ENCODE results near the gene SYT1. TPM values are rescaled to one million over a fixed set of nuclear protein-coding genes. Genes with fewer than 3 reads are reported as not detected.

The SYT1 gene
- total and polyA plus RNA-seq, 2 donors (not counting 3 experiments of a cell fraction or from before 2014, with no cell fraction given), result 3.2 to 15.3 TPM

- TF ChIP-seq MYC (IDR thresholded peaks at IDR 0.05; ENCODE audit: low read depth, low read length) (no peak), CTCF (IDR thresholded peaks at IDR 0.05; ENCODE audit: extremely low read depth in 1 of 2, insufficient read depth in 1 of 2, low read depth in 1 of 2, low read length in 2 of 2) (no peak), JUN (IDR thresholded peaks at IDR 0.05; ENCODE audit: borderline replicate concordance, insufficient read depth, insufficient read length, low read depth) (no peak), GATA2 (IDR thresholded peaks at IDR 0.05; ENCODE audit: insufficient read depth, insufficient read length, low read depth, low read length) (no peak), POLR2A (IDR thresholded peaks at IDR 0.05; ENCODE audit: low read depth, low read length) (no peak), MAX (IDR thresholded peaks at IDR 0.05; ENCODE audit: insufficient read depth, insufficient read length) (no peak)
- Histone ChIP-seq H3K27ac (ENCODE audit: insufficient read depth, low read depth, low read length) (no peak overlapping the region), H3K9ac (replicated peaks; ENCODE audit: extremely low read depth, insufficient read depth, low read length) (no peak overlapping the region), H3K9me3 (replicated peaks; ENCODE audit: control insufficient read depth, insufficient read depth, low read length) (no peaks in the 10 kb centered on the region), H3K4me3 (replicated peaks in 1 of 3; ENCODE audit: insufficient read depth in 1 of 3, low read depth in 1 of 3, low read length in 3 of 3) (no peak overlapping the region), H4K20me1 (replicated peaks; ENCODE audit: control insufficient read depth, extremely low read depth, insufficient read depth, low read length) (no peaks in the 10 kb centered on the region), H3K4me1 (ENCODE audit: control insufficient read depth, extremely low read depth, insufficient read depth, low read length) (no peaks in the 10 kb centered on the region), H3K4me2 (ENCODE audit: insufficient read depth, low read length) (no peak overlapping the region), H3K27me3 (ENCODE audit: control insufficient read depth in 2 of 2, insufficient read depth in 2 of 2, low read length in 2 of 2) (no peaks in the 10 kb centered on the region), H2AFZ (ENCODE audit: low read depth, low read length) (peak overlapping the region; percentile 27), H3K79me2 (ENCODE audit: control insufficient read depth, insufficient read depth, low read length) (no peaks in the 10 kb centered on the region), H3K36me3 (ENCODE audit: control insufficient read depth in 2 of 2, extremely low read depth in 1 of 2, insufficient read depth in 2 of 2, low read length in 2 of 2) (no peaks in the 10 kb centered on the region), H3K9me1 (replicated peaks; ENCODE audit: control insufficient read depth, extremely low read depth, insufficient read depth, low read length) (no peaks in the 10 kb centered on the region)
- dilution Hi-C loops (cut with MboI; ENCODE audit: extremely low pct_ligation_motif_present, low sequenced_read_pairs) (no loop called here), intact Hi-C loops (cut with micrococcal nuclease) (no loop called here)
- DNase-seq (ENCODE audit: low read depth, low spot score) (no peak), FAIRE-seq (no peak)
- BruUV-seq (replicated peaks), result no TSS peak
- ChIA-PET POLR2A (no interaction called here), CTCF (interaction anchor here (1.4 kb wide), 1 partner anchor 324 kb away, joined by 3 read pairs; no protein-coding TSS in a partner anchor)
Measured at GRCh38 chr12:79414252-79414651, 549.7 kb downstream of the SYT1 start.

DNA sequence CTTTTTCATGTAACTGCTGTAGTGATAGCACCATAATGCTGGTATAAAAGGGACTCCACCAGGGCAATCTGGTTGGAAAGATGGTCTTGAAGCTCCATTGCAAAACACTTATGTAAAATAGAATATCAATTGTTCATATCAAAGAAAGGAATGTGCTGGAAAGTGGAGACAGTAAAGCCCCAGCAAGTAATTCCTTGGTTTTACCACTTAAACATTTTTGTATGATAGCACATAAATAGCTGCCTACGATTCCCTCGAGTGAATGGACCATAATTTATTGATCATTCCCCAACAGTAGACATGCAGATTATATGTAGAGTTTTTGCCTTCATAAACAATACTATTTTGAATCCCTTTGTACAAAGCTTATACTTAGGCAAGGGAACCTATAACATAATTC is 550.7 kb downstream of the SYT1 start:
- DNase-seq (ENCODE audit: low read depth, low spot score) (no peak), FAIRE-seq (no peak)
- ChIA-PET POLR2A (no interaction called here), CTCF (interaction anchor here (1.0 to 1.1 kb wide), 3 partner anchors 132 to 855 kb away, joined by 3 to 6 read pairs (median 3); no protein-coding TSS in a partner anchor)
- no TSS peak for BruUV-seq (replicated peaks)
- Histone ChIP-seq H3K36me3 (ENCODE audit: control insufficient read depth in 2 of 2, extremely low read depth in 1 of 2, insufficient read depth in 2 of 2, low read length in 2 of 2) (no peaks in the 10 kb centered on the region), H4K20me1 (replicated peaks; ENCODE audit: control insufficient read depth, extremely low read depth, insufficient read depth, low read length) (no peaks in the 10 kb centered on the region), H3K4me3 (replicated peaks in 1 of 3; ENCODE audit: insufficient read depth in 1 of 3, low read depth in 1 of 3, low read length in 3 of 3) (no peak overlapping the region), H3K4me1 (ENCODE audit: control insufficient read depth, extremely low read depth, insufficient read depth, low read length) (peaks cover 7% of the 10 kb centered on the region), H3K79me2 (ENCODE audit: control insufficient read depth, insufficient read depth, low read length) (no peaks in the 10 kb centered on the region), H3K9me3 (replicated peaks; ENCODE audit: control insufficient read depth, insufficient read depth, low read length) (no peaks in the 10 kb centered on the region), H3K9me1 (replicated peaks; ENCODE audit: control insufficient read depth, extremely low read depth, insufficient read depth, low read length) (no peaks in the 10 kb centered on the region), H3K27me3 (ENCODE audit: control insufficient read depth in 2 of 2, insufficient read depth in 2 of 2, low read length in 2 of 2) (no peaks in the 10 kb centered on the region), H3K4me2 (ENCODE audit: insufficient read depth, low read length) (no peak overlapping the region), H2AFZ (ENCODE audit: low read depth, low read length) (no peak overlapping the region), H3K27ac (ENCODE audit: insufficient read depth, low read depth, low read length) (no peak overlapping the region), H3K9ac (replicated peaks; ENCODE audit: extremely low read depth, insufficient read depth, low read length) (no peak overlapping the region)
- dilution Hi-C loops (cut with MboI; ENCODE audit: extremely low pct_ligation_motif_present, low sequenced_read_pairs), result no loop called here
- intact Hi-C loops (cut with micrococcal nuclease), result no loop called here
- no peak for TF ChIP-seq POLR2AphosphoS5 (IDR thresholded peaks at IDR 0.05; ENCODE audit: insufficient read depth, low read depth, low read length)
- TF ChIP-seq GATA2 (IDR thresholded peaks at IDR 0.05; ENCODE audit: insufficient read depth, insufficient read length, low read depth, low read length), result no peak
- no peak for TF ChIP-seq MYC (IDR thresholded peaks at IDR 0.05; ENCODE audit: low read depth, low read length)
- no peak for TF ChIP-seq JUN (IDR thresholded peaks at IDR 0.05; ENCODE audit: borderline replicate concordance, insufficient read depth, insufficient read length, low read depth)
- TF ChIP-seq CTCF (IDR thresholded peaks at IDR 0.05; ENCODE audit: extremely low read depth in 1 of 2, insufficient read depth in 1 of 2, low read depth in 1 of 2, low read length in 2 of 2), result no peak
- no peak for TF ChIP-seq POLR2A (IDR thresholded peaks at IDR 0.05; ENCODE audit: low read depth, low read length)
- no peak for TF ChIP-seq FOS (IDR thresholded peaks at IDR 0.05; ENCODE audit: borderline replicate concordance, insufficient read depth, low read length)
- no peak for TF ChIP-seq EZH2 (IDR thresholded peaks at IDR 0.05; ENCODE audit: borderline replicate concordance, low read depth, low read length, severe bottlenecking)
- TF ChIP-seq MAX (IDR thresholded peaks at IDR 0.05; ENCODE audit: insufficient read depth, insufficient read length), result no peak

All from endothelial cell of umbilical vein (primary cell).